Panc1 (cell line): ENCODE results near the gene FBXL15. TPM values are rescaled to one million over a fixed set of nuclear protein-coding genes. Genes with fewer than 3 reads are reported as not detected.

Experiments used
- ATAC-seq: fragments of 200-7000 bp; cut with Tn5 transposase; 2 replicates; pipeline ENCODE4 v1.9.1; 2020; ENCODE audit warnings: mild to moderate bottlenecking, moderate library complexity
- BruUV-seq: library from RNA; stranded (reverse); fragments of 400-500 nt; replicated peaks from 2 replicates; lab custom pipeline; 2021; lab: Mats Ljungman, UMichigan
- CTCF ChIA-PET: fragments of 300-600 bp; sonication (Branson Sonifier 250); formaldehyde crosslinking; loops from one replicate; lab custom pipeline; 2022; ENCODE audit warnings: antibody characterized with exemption; lab: Charles Lee
- POLR2A ChIA-PET: fragments of 300-600 bp; sonication (Branson Sonifier 250); formaldehyde crosslinking; loops from one replicate; lab custom pipeline; 2022; ENCODE audit warnings: antibody characterized with exemption; lab: Charles Lee
- DNase-seq: peaks from one replicate; pipeline ENCODE4 v3.0.0-alpha.2; 2010; ENCODE audit warnings: low read depth, low spot score
- H3K27ac ChIP-seq: 2 replicates; pipeline ENCODE4 v1.5.1; 2011; ENCODE audit warnings: mild to moderate bottlenecking, low read length, inconsistent platforms
- H3K27me3 ChIP-seq: fragments of 200-500 bp; sonication (Bioruptor generic); 2 replicates; pipeline ENCODE4 v1.6.0; 2014; ENCODE audit warnings: low read length, inconsistent platforms; ENCODE audit not compliant: control insufficient read depth, insufficient read depth
- H3K36me3 ChIP-seq: fragments of 200-500 bp; sonication (Bioruptor generic); 2 replicates; pipeline ENCODE4 v1.5.1; 2014; ENCODE audit warnings: inconsistent platforms, mild to moderate bottlenecking, low read length, moderate library complexity; ENCODE audit not compliant: control insufficient read depth, insufficient read depth
- H3K4me1 ChIP-seq: 2 replicates; pipeline ENCODE4 v1.5.1; 2011; ENCODE audit warnings: inconsistent platforms, mild to moderate bottlenecking, low read length, moderate library complexity; ENCODE audit not compliant: control insufficient read depth, insufficient read depth
- H3K4me3 ChIP-seq, 2 experiments: 2 replicates each; pipeline ENCODE4 v1.5.1; 2011 to 2012; ENCODE audit warnings: low read depth in 2 of 2, low read length in 2 of 2, mild to moderate bottlenecking in 2 of 2, inconsistent platforms in 1 of 2, moderate library complexity in 1 of 2
- H3K9me3 ChIP-seq: fragments of 200-500 bp; sonication (Bioruptor generic); 2 replicates; pipeline ENCODE4 v1.5.1; 2014; ENCODE audit warnings: low read depth, mild to moderate bottlenecking, inconsistent platforms, low read length, moderate library complexity; ENCODE audit not compliant: control insufficient read depth, insufficient read depth
- CTCF ChIP-seq: fragments of 450-650 bp; IDR thresholded peaks from 2 replicates; pipeline ENCODE4 v1.5.1; 2017; ENCODE audit warnings: mild to moderate bottlenecking
- POLR2AphosphoS5 ChIP-seq: IDR thresholded peaks from 2 replicates; pipeline ENCODE4 v1.6.1; 2012; ENCODE audit warnings: mild to moderate bottlenecking, low read depth, low read length, moderate library complexity
- REST ChIP-seq, 2 experiments: IDR thresholded peaks; 2 replicates each; pipeline ENCODE4 v1.6.1; 2011 to 2012; ENCODE audit warnings: low read depth in 2 of 2, control low read depth in 1 of 2, low read length in 1 of 2, mild to moderate bottlenecking in 1 of 2, moderate library complexity in 1 of 2; ENCODE audit not compliant: insufficient read depth in 1 of 2
- SIN3A ChIP-seq: IDR thresholded peaks from 2 replicates; pipeline ENCODE4 v1.6.1; 2012; ENCODE audit warnings: low read depth, mild to moderate bottlenecking, low read length, moderate library complexity, borderline replicate concordance; ENCODE audit not compliant: insufficient read depth
- TCF7L2 ChIP-seq: IDR thresholded peaks from 2 replicates; pipeline ENCODE4 v1.6.1; 2011; ENCODE audit warnings: mild to moderate bottlenecking, low read depth, low read length, inconsistent platforms
- in situ Hi-C: cut with HindIII; loops from 2 replicates; pipeline ENCODE4 v1.10.0; 2016; ENCODE audit warnings: low sequenced_read_pairs, low pct_unique_long_range_greater_than_20kb
- intact Hi-C: fragments of 100-400 bp; cut with micrococcal nuclease; formaldehyde crosslinking; loops from one replicate; pipeline ENCODE4 v1.10.0; 2022; ENCODE audit not compliant: unreplicated experiment
- total RNA-seq: library from RNA; stranded (reverse); gene quantifications from one replicate; pipeline ENCODE4 v1.2.1, GENCODE V29; 2021; ENCODE audit not compliant: unreplicated experiment

Gene FBXL15
- total RNA-seq, 1 experiment from 2014 or later, result 7.9 TPM

DNA sequence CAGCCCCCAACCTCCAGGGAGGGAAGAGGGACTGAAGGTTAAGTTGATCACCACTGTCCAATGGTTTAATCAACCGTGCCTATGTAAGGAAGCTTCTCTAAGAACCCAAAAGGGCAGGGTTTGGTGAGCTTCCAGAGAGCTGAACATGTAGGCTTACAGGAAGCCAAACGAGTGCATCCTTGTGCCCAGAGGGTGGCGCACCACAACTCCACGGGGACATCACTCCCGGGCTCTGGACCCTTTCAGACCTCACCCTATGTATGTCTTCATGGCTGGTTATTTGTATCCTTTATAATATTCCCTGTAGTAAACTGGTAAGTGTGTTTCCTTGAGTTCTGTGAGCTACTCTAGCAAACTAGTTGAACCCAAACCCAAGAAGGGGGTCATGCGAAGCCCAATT, 36.6 kb upstream of the FBXL15 start:
- Histone ChIP-seq H3K27me3 (no peaks in the 10 kb centered on the region), H3K36me3 (peaks cover 7% of the 10 kb centered on the region; the same call in 1 of the 2 replicates), H3K27ac (no peak overlapping the region), H3K4me1 (no peaks in the 10 kb centered on the region), H3K4me3 (no peak overlapping the region), H3K9me3 (no peaks in the 10 kb centered on the region)
- BruUV-seq, result no TSS peak
- intact Hi-C loops, result no loop called here
- ATAC-seq (no peak), DNase-seq (no peak)
- ChIA-PET POLR2A (no interaction called here), CTCF (interaction anchor here (0.6 to 1.7 kb wide), 5 partner anchors 12 to 214 kb away, joined by 4 to 9 read pairs (median 5); partner anchors contain the start of gene NFKB2)
- TF ChIP-seq SIN3A, result no peak
- TF ChIP-seq POLR2AphosphoS5, result no peak
- no peak; the same call in 1 of the 2 replicates for TF ChIP-seq CTCF
- TF ChIP-seq TCF7L2, result no peak
- TF ChIP-seq REST (IDR thresholded peaks at IDR 0.05; ENCODE audit: insufficient read depth in 1 of 2, low read depth in 2 of 2, low read length in 1 of 2), result no peak
- in situ Hi-C loops, result no loop called here

- peak; percentile 23; the same call in 1 of the 2 replicates for ATAC-seq
- no TSS peak for BruUV-seq
- in situ Hi-C loops, result no loop called here
These were observed 35.8 kb upstream of the FBXL15 start for GRCh38 chr10:102384606-102385429.

More at GRCh38 chr10:102384606-102385429, 35.8 kb upstream of the FBXL15 start:
- Histone ChIP-seq H3K4me1 (no peaks in the 10 kb centered on the region), H3K9me3 (no peaks in the 10 kb centered on the region), H3K27ac (no peak overlapping the region), H3K4me3 (no peak overlapping the region), H3K36me3 (peaks cover 7% of the 10 kb centered on the region; the same call in 1 of the 2 replicates), H3K27me3 (no peaks in the 10 kb centered on the region)
- TF ChIP-seq CTCF, result no peak
- no peak for TF ChIP-seq REST (IDR thresholded peaks at IDR 0.05; ENCODE audit: insufficient read depth in 1 of 2, low read depth in 2 of 2, low read length in 1 of 2)
- no peak for TF ChIP-seq POLR2AphosphoS5
- no peak for TF ChIP-seq SIN3A
- no peak for TF ChIP-seq TCF7L2
- ChIA-PET POLR2A (interaction anchor here (0.6 kb wide), 1 partner anchor 331 kb away, joined by 3 read pairs; no protein-coding TSS in a partner anchor), CTCF (interaction anchor here (0.6 to 1.7 kb wide), 5 partner anchors 9 to 215 kb away, joined by 3 to 9 read pairs (median 4); no protein-coding TSS in a partner anchor)
- DNase-seq, result no peak
- intact Hi-C loops, result no loop called here
